ENCODE data around the gene DSG3. TPM values are rescaled to one million over a fixed set of nuclear protein-coding genes. Genes with fewer than 3 reads are reported as not detected.

Gene DSG3
- total RNA-seq, 4 donors from 2014 or later = 0.27 to 34.1 (median 1.5) TPM

DNA sequence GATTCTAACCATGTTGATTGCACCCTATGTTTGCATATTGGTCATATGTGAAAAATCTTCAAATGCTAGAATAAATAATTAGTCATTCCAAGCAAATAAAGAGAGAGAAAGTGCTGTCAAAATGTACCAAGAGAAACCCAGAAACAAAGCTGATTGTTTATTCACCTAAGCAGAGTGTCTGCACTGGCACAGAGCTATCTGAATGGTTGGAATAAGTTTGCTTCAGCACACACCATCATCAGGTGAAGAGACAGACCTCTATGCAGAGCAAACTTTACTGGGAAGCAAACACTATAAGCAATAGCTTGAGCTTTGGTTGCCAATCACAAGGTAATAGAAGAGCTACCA is 45.5 kb upstream of the DSG3 start:
- no peak overlapping the region for H3K4me3 ChIP-seq
- H3K9me3 ChIP-seq = no peaks in the 10 kb centered on the region
- no peak for ATAC-seq
- H3K36me3 ChIP-seq = no peaks in the 10 kb centered on the region
- no peaks in the 10 kb centered on the region for H3K27me3 ChIP-seq
- TF ChIP-seq POLR2AphosphoS5 (IDR thresholded peaks at IDR 0.05) (no peak), EP300 (IDR thresholded peaks at IDR 0.05) (no peak), POLR2A (IDR thresholded peaks at IDR 0.05) (no peak)
- TF ChIP-seq, protein P1, sequence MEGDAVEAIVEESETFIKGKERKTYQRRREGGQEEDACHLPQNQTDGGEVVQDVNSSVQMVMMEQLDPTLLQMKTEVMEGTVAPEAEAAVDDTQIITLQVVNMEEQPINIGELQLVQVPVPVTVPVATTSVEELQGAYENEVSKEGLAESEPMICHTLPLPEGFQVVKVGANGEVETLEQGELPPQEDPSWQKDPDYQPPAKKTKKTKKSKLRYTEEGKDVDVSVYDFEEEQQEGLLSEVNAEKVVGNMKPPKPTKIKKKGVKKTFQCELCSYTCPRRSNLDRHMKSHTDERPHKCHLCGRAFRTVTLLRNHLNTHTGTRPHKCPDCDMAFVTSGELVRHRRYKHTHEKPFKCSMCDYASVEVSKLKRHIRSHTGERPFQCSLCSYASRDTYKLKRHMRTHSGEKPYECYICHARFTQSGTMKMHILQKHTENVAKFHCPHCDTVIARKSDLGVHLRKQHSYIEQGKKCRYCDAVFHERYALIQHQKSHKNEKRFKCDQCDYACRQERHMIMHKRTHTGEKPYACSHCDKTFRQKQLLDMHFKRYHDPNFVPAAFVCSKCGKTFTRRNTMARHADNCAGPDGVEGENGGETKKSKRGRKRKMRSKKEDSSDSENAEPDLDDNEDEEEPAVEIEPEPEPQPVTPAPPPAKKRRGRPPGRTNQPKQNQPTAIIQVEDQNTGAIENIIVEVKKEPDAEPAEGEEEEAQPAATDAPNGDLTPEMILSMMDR (IDR thresholded peaks at IDR 0.05) = no peak
- H3K27ac ChIP-seq = no peak overlapping the region
- no peaks in the 10 kb centered on the region for H3K4me1 ChIP-seq

DNA sequence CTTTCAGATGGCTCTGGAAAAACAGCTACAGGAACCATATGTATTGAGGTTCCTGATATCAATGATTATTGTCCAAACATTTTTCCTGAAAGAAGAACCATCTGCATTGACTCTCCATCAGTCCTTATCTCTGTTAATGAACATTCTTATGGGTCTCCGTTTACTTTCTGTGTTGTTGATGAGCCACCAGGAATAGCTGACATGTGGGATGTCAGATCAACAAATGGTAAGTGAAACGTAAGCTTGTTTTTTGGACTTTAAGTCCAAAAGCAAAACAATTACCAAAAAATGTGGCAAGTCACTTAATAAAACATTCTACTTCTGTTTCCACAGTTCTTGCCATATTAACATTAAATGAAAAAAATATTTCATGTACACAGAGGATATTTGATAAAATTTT is 44.1 kb upstream of the DSG3 start:
- WGBS, 2 donors (ENCODE audit: low coverage in 1 of 2) = 41 to 77% methylated on average over 2 of the region's 2 CpGs
- Histone ChIP-seq H3K4me3 (no peak overlapping the region), H3K36me3 (no peaks in the 10 kb centered on the region), H3K27ac (no peak overlapping the region), H3K4me1 (no peaks in the 10 kb centered on the region), H3K9me3 (no peaks in the 10 kb centered on the region), H3K27me3 (no peaks in the 10 kb centered on the region)
- ATAC-seq = no peak
- TF ChIP-seq, protein P1 (IDR thresholded peaks at IDR 0.05) = no peak
- TF ChIP-seq EP300 (IDR thresholded peaks at IDR 0.05) (no peak), POLR2AphosphoS5 (IDR thresholded peaks at IDR 0.05) (no peak), POLR2A (IDR thresholded peaks at IDR 0.05) (no peak)

DNA sequence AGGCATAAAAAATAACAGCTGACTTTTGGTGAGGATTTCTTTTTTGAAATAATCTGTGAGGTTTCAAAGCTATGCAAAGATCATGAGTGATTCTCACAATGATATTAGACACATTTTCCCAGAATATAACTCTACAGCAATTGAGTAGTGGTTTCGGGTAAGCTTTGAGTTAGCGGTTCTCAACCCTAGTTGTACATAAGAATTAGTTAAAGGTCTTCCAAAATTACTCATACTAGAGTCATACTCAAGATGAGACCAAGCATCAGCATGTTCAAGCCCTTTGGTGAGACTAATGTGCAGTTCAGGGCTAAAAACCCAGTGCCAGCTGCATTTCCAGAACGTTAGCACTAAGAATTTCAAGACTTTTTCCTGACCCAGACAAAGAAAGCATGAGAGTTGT is 39.9 kb upstream of the DSG3 start:
- Histone ChIP-seq H3K27me3 (no peaks in the 10 kb centered on the region), H3K4me1 (no peaks in the 10 kb centered on the region), H3K4me3 (no peak overlapping the region), H3K27ac (no peak overlapping the region), H3K9me3 (no peaks in the 10 kb centered on the region), H3K36me3 (no peaks in the 10 kb centered on the region)
- 81 to 86% methylated on average over 3 of the region's 3 CpGs for WGBS, 2 donors (ENCODE audit: low coverage in 1 of 2)
- no peak for TF ChIP-seq EP300 (IDR thresholded peaks at IDR 0.05)
- no peak for TF ChIP-seq POLR2A (IDR thresholded peaks at IDR 0.05)
- no peak for TF ChIP-seq POLR2AphosphoS5 (IDR thresholded peaks at IDR 0.05)
- TF ChIP-seq, protein P1 (IDR thresholded peaks at IDR 0.05) = no peak
- ATAC-seq = no peak

DNA sequence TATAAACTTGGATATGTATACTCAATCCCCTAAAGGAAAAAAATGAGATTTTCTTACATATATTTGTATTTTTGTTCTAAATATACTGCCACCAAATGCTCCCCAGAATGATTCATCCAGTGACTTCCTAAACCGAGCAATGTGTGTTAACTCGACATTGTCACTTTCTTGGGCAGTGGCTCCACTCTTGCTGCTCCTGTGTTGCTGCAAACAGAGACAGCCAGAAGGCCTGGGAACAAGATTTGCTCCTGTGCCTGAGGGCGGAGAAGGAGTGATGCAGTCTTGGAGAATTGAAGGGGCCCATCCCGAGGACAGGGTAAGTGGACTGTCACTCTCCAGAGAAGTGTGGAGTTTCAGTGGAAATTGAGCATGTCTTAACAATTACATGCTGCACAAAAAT is 38.3 kb upstream of the DSG3 start:
- Histone ChIP-seq H3K36me3 (no peaks in the 10 kb centered on the region), H3K9me3 (no peaks in the 10 kb centered on the region), H3K4me3 (no peak overlapping the region), H3K27ac (no peak overlapping the region), H3K27me3 (no peaks in the 10 kb centered on the region), H3K4me1 (no peaks in the 10 kb centered on the region)
- TF ChIP-seq, protein P1 (IDR thresholded peaks at IDR 0.05) = no peak
- TF ChIP-seq POLR2A (IDR thresholded peaks at IDR 0.05) (no peak), POLR2AphosphoS5 (IDR thresholded peaks at IDR 0.05) (no peak), EP300 (IDR thresholded peaks at IDR 0.05) (no peak)
- 8 to 63% methylated on average over 1 to 3 of the region's 4 CpGs for WGBS, 2 donors (ENCODE audit: low coverage in 1 of 2)
- ATAC-seq = no peak

DNA sequence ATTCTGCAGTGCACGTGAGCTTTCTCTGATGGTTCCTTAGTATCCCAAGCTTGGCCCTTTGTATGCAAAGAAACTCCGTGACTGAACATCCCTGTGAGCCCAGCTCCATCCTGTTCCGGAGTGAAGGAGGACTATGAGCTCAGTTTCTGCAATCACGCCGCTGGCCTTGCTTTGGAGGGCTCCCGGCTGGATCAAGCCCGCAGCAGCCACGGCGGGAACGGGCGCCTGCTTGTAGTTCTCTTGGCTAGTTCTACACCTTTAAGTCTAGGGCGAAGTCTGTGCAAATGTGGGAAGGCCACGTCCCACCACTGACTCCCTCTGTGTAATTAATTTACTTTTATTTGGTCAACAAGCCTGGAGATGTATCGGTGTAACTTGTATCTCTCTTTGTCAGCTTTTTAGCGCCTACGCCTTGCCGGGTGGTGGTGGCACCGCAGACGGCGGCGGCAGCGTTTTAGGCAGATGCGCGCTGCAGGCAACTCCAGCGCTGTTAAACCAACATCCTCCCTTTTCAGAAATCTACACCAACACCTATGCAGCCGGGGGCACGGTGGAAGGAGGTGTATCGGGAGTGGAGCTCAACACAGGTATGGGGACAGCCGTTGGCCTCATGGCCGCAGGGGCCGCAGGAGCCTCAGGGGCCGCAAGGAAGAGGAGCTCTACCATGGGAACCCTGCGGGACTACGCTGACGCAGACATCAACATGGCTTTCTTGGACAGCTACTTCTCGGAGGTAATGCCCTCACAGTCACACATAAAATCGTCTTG is 36.6 kb upstream of the DSG3 start:
- TF ChIP-seq, protein P1 (IDR thresholded peaks at IDR 0.05) = no peak
- no peak for TF ChIP-seq POLR2AphosphoS5 (IDR thresholded peaks at IDR 0.05)
- TF ChIP-seq EP300 (IDR thresholded peaks at IDR 0.05) = no peak
- no peaks in the 10 kb centered on the region for H3K36me3 ChIP-seq
- H3K27ac ChIP-seq = no peak overlapping the region
- no peak overlapping the region for H3K4me3 ChIP-seq
- H3K9me3 ChIP-seq = no peaks in the 10 kb centered on the region
- ATAC-seq = no peak
- H3K27me3 ChIP-seq = no peaks in the 10 kb centered on the region
- 60 to 69% methylated on average over 9 to 17 of the region's 37 CpGs for WGBS, 2 donors (ENCODE audit: low coverage in 1 of 2)
- H3K4me1 ChIP-seq = no peaks in the 10 kb centered on the region

Measured in gastroesophageal sphincter (tissue), 4 donors.